K562 (cell line): ENCODE results near the gene VMP1. TPM values are rescaled to one million over a fixed set of nuclear protein-coding genes. Genes with fewer than 3 reads are reported as not detected.

Source experiments
- CHD2 ChIP-seq: IDR thresholded peaks from 2 replicates; pipeline ENCODE4 v1.6.1; 2011; ENCODE audit warnings: low read depth, low read length
- GTF2F1 ChIP-seq: IDR thresholded peaks from 2 replicates; pipeline ENCODE4 v1.6.1; 2011; ENCODE audit warnings: low read depth, low read length, improper control_type of control experiment
- NCOA1 ChIP-seq: fragments of 450-650 bp; IDR thresholded peaks from 2 replicates; pipeline ENCODE4 v1.6.1; 2016; ENCODE audit warnings: low read depth
- RBBP5 ChIP-seq: fragments of 200-600 bp; sonication (generic); IDR thresholded peaks from 2 replicates; pipeline ENCODE4 v1.6.1; 2012; ENCODE audit warnings: borderline replicate concordance, mild to moderate bottlenecking, low read length, control low read depth, inconsistent platforms; ENCODE audit not compliant: insufficient read depth, poor library complexity, severe bottlenecking
- SETDB1 ChIP-seq: IDR thresholded peaks from one replicate; pipeline ENCODE4 v1.6.1; 2012; ENCODE audit warnings: low read length, control low read depth, inconsistent platforms
- SLC30A9 ChIP-seq: fragments of 250-450 bp; sonication (Bioruptor Pico); IDR thresholded peaks from 2 replicates; pipeline ENCODE4 v1.8.0; 2022; ENCODE audit warnings: mild to moderate bottlenecking, moderate library complexity
- SREBF1 ChIP-seq: fragments of 150-350 bp; IDR thresholded peaks from 2 replicates; pipeline ENCODE4 v1.6.1; 2014; ENCODE audit warnings: antibody characterized with exemption, low read depth, low read length, borderline replicate concordance
- TARDBP ChIP-seq: fragments of 450-650 bp; IDR thresholded peaks from 2 replicates; pipeline ENCODE4 v1.6.1; 2016
- ZC3H8 ChIP-seq: fragments of 450-650 bp; IDR thresholded peaks from 2 replicates; pipeline ENCODE4 v1.6.1; 2017
- polyA plus RNA-seq, 8 experiments: library from polyadenylated mRNA; depleted of rRNA in 4 of 8; stranded (reverse) in 5 of 8; unstranded in 3 of 8; fragments of >200 nt; fragmentation: Nextera tagmentation in 2 of 8; fragmentation: Illumina TruSeq in 1 of 8; extraction: Ambion mirVana in 2 of 8; extraction: Trizol in 1 of 8; gene quantifications; 2 replicates each; pipeline versions ENCODE4 v1.2.1 to v1.2.3, GENCODE V29; 2011 to 2014; ENCODE audit warnings: inconsistent platforms in 1 of 8, missing spikeins in 1 of 8
- total RNA-seq, 7 experiments: library from RNA; depleted of rRNA in 6 of 7; stranded (reverse); fragments of >200 nt in 6 of 7; fragmentation: Illumina TruSeq in 2 of 7; extraction: Trizol in 2 of 7; gene quantifications; 2 replicates each; pipeline versions ENCODE4 v1.2.1 to v1.2.3, GENCODE V29; 2011 to 2021; ENCODE audit warnings: low replicate concordance in 1 of 7
- TF ChIP-seq, protein P1 (sequence below): fragments of 450-650 bp; IDR thresholded peaks from 2 replicates; pipeline ENCODE4 v1.6.1; 2016; ENCODE audit warnings: borderline replicate concordance
- TF ChIP-seq, protein P2 (sequence below): fragments of 250-450 bp; sonication (Bioruptor Pico); IDR thresholded peaks from 2 replicates; pipeline ENCODE4 v1.4.0; 2020
- TF ChIP-seq, protein P3 (sequence below), 2 experiments: fragments of 450-650 bp; conservative IDR thresholded peaks; 2 replicates each; pipeline ENCODE4 v1.6.1; 2017; ENCODE audit warnings: mild to moderate bottlenecking in 2 of 2, moderate library complexity in 2 of 2

The VMP1 gene
- total and polyA plus RNA-seq, 9 of the 15 experiments (the other 6 are each of a cell fraction or from before 2014, with no cell fraction given), result 123 to 304 (median 151) TPM

DNA sequence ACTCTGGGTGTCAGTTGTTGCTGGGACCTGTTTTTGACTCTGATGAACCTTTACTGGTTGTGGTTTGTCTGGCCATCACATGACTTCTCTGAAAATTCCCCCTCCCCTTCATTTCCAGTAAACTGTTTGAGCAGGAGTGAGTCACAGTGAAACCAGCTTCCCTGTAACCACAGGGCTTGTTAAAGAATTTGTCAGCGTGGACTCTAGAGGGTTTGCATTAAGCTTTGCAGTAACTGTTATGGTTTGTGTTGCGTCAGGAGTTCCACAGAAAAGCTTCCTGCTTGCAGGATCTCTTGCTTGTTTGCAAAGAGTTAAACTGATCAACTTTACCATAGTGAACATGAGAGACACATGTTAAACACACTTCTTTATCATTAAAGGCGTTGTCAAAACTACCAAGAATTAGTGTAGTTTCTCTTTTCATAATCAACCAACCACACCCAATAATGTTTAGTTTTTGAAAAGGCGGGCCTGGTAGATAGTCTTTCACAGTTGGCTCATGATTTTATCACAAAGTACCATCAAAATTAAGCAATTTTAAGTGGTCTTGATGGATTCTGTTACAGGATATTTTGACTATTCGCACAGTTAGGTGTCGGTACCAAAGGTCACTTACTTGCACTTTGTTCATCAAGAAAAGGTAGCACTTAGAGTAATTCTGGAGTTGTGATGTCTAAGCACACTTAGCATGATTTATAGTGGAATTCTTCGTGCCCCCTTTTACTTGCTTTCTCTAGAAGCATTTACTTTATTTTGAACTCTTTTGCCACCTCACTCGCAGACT is 79.3 kb downstream of the VMP1 start (continued):
- TF ChIP-seq RBBP5 (peak; percentile 85), CHD2 (no peak), ZC3H8 (no peak), NCOA1 (peak; percentile 83; the same call in 1 of the 2 replicates), SETDB1 (no peak), GTF2F1 (no peak; the same call in 1 of the 2 replicates), TARDBP (no peak), SREBF1 (no peak), SLC30A9 (CRISPR knock-in tag) (no peak)
- TF ChIP-seq, protein P1, sequence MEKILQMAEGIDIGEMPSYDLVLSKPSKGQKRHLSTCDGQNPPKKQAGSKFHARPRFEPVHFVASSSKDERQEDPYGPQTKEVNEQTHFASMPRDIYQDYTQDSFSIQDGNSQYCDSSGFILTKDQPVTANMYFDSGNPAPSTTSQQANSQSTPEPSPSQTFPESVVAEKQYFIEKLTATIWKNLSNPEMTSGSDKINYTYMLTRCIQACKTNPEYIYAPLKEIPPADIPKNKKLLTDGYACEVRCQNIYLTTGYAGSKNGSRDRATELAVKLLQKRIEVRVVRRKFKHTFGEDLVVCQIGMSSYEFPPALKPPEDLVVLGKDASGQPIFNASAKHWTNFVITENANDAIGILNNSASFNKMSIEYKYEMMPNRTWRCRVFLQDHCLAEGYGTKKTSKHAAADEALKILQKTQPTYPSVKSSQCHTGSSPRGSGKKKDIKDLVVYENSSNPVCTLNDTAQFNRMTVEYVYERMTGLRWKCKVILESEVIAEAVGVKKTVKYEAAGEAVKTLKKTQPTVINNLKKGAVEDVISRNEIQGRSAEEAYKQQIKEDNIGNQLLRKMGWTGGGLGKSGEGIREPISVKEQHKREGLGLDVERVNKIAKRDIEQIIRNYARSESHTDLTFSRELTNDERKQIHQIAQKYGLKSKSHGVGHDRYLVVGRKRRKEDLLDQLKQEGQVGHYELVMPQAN, result no peak
- TF ChIP-seq, protein P2, sequence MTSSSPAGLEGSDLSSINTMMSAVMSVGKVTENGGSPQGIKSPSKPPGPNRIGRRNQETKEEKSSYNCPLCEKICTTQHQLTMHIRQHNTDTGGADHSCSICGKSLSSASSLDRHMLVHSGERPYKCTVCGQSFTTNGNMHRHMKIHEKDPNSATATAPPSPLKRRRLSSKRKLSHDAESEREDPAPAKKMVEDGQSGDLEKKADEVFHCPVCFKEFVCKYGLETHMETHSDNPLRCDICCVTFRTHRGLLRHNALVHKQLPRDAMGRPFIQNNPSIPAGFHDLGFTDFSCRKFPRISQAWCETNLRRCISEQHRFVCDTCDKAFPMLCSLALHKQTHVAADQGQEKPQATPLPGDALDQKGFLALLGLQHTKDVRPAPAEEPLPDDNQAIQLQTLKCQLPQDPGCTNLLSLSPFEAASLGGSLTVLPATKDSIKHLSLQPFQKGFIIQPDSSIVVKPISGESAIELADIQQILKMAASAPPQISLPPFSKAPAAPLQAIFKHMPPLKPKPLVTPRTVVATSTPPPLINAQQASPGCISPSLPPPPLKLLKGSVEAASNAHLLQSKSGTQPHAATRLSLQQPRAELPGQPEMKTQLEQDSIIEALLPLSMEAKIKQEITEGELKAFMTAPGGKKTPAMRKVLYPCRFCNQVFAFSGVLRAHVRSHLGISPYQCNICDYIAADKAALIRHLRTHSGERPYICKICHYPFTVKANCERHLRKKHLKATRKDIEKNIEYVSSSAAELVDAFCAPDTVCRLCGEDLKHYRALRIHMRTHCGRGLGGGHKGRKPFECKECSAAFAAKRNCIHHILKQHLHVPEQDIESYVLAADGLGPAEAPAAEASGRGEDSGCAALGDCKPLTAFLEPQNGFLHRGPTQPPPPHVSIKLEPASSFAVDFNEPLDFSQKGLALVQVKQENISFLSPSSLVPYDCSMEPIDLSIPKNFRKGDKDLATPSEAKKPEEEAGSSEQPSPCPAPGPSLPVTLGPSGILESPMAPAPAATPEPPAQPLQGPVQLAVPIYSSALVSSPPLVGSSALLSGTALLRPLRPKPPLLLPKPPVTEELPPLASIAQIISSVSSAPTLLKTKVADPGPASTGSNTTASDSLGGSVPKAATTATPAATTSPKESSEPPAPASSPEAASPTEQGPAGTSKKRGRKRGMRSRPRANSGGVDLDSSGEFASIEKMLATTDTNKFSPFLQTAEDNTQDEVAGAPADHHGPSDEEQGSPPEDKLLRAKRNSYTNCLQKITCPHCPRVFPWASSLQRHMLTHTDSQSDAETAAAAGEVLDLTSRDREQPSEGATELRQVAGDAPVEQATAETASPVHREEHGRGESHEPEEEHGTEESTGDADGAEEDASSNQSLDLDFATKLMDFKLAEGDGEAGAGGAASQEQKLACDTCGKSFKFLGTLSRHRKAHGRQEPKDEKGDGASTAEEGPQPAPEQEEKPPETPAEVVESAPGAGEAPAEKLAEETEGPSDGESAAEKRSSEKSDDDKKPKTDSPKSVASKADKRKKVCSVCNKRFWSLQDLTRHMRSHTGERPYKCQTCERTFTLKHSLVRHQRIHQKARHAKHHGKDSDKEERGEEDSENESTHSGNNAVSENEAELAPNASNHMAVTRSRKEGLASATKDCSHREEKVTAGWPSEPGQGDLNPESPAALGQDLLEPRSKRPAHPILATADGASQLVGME (CRISPR knock-in tag), result no peak
- TF ChIP-seq, protein P3, sequence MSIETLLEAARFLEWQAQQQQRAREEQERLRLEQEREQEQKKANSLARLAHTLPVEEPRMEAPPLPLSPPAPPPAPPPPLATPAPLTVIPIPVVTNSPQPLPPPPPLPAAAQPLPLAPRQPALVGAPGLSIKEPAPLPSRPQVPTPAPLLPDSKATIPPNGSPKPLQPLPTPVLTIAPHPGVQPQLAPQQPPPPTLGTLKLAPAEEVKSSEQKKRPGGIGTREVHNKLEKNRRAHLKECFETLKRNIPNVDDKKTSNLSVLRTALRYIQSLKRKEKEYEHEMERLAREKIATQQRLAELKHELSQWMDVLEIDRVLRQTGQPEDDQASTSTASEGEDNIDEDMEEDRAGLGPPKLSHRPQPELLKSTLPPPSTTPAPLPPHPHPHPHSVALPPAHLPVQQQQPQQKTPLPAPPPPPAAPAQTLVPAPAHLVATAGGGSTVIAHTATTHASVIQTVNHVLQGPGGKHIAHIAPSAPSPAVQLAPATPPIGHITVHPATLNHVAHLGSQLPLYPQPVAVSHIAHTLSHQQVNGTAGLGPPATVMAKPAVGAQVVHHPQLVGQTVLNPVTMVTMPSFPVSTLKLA (conservative IDR thresholded peaks at IDR 0.05), result peak; percentile 57 to 82; a peak in 3 of 4 replicates
